Adipocyte (in vitro differentiated cells): ENCODE data around the gene PRKN.

ENCODE experiments used
- DNase-seq: peaks from one replicate; pipeline ENCODE4 v3.0.0-alpha.2; 2015; ENCODE audit warnings: low read depth
- H3K27me3 ChIP-seq: replicated peaks from 2 replicates; pipeline ENCODE4 v1.7.0; 2013; ENCODE audit warnings: mild to moderate bottlenecking, low read length, moderate library complexity; ENCODE audit not compliant: control insufficient read depth, insufficient read depth
- H3K36me3 ChIP-seq: 2 replicates; pipeline ENCODE4 v1.7.0; 2013; ENCODE audit warnings: low read length, mild to moderate bottlenecking, moderate library complexity; ENCODE audit not compliant: control insufficient read depth, insufficient read depth, severe bottlenecking
- H3K4me1 ChIP-seq: 2 replicates; pipeline ENCODE4 v1.7.0; 2013; ENCODE audit warnings: mild to moderate bottlenecking, low read length, moderate library complexity; ENCODE audit not compliant: control insufficient read depth, insufficient read depth
- H3K4me3 ChIP-seq: 2 replicates; pipeline ENCODE4 v1.7.0; 2013; ENCODE audit warnings: mild to moderate bottlenecking, low read length, moderate library complexity
- H3K9ac ChIP-seq: 2 replicates; pipeline ENCODE4 v1.7.0; 2013; ENCODE audit warnings: mild to moderate bottlenecking, low read length, moderate library complexity
- H3K9me3 ChIP-seq: 2 replicates; pipeline ENCODE4 v1.7.0; 2013; ENCODE audit warnings: mild to moderate bottlenecking, low read length, moderate library complexity; ENCODE audit not compliant: control insufficient read depth

The PRKN gene

DNA sequence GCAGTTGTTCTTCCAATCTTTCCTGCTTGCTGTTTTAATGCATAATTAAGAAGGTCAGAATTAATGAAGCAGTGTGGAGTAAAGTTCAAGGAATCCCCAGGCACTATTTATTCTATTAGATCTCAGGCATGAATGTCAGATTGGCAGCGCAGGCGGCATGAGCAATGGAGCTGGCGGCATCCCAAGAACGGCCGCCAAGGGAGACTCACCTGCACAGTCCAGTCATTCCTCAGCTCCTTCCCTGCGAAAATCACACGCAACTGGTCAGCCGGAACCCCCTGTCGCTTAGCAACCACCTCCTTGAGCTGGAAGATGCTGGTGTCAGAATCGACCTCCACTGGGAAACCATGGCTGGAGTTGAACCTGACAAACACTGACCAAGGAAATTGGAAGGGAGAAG lies 284.5 kb downstream of the PRKN start:
- Histone ChIP-seq H3K4me1 (no peaks in the 10 kb centered on the region), H3K9ac (no peak overlapping the region), H3K36me3 (no peaks in the 10 kb centered on the region), H3K27me3 (no peaks in the 10 kb centered on the region), H3K4me3 (no peak overlapping the region), H3K9me3 (peaks cover 9% of the 10 kb centered on the region)
- DNase-seq = no peak

DNA sequence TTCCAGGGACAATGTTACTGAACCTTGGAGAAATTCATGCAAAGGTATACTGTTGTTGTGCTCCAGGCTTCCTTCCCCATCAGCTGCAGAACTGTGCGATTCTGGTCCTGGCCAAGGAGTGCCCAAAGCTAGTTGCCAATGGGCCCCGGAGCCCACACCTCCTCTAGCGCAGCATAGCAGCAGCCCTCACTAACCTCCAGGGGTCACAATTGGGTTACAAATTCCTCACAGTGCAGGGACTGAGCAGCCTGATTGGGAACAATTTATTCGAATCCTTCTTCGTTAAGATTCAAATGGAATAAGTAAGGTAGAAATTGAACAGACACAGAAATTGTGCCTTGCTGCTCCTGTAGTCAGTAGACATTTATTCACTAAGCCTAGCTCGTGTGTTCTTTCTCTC lies 284.9 kb downstream of the PRKN start:
- H3K27me3 ChIP-seq = no peaks in the 10 kb centered on the region
- H3K9ac ChIP-seq = no peak overlapping the region
- no peak for DNase-seq
- no peaks in the 10 kb centered on the region for H3K4me1 ChIP-seq
- H3K4me3 ChIP-seq = no peak overlapping the region
- peaks cover 13% of the 10 kb centered on the region for H3K9me3 ChIP-seq
- H3K36me3 ChIP-seq = no peaks in the 10 kb centered on the region

DNA sequence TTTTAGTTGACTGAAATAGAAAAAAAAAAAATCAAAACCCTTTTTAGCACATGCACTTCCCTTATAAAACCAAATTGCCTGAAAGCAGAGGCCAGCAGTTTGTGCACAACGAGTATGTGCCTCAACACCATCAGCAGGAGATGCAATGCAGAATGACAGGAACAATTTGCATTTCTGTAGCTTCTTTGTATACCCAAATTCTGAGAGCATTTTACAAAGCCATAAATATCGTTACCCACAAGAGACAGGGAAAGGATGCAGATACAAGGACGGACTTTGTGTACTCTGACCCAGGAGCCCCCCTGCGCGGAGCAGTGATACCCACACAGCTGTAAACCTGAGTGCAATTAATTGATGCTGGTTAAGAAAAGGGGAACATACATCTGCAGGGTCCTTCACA lies 285.6 kb downstream of the PRKN start:
- H3K27me3 ChIP-seq = no peaks in the 10 kb centered on the region
- H3K36me3 ChIP-seq = no peaks in the 10 kb centered on the region
- DNase-seq = no peak
- no peak overlapping the region for H3K4me3 ChIP-seq
- no peaks in the 10 kb centered on the region for H3K4me1 ChIP-seq
- no peak overlapping the region for H3K9ac ChIP-seq
- peaks cover 13% of the 10 kb centered on the region for H3K9me3 ChIP-seq

DNA sequence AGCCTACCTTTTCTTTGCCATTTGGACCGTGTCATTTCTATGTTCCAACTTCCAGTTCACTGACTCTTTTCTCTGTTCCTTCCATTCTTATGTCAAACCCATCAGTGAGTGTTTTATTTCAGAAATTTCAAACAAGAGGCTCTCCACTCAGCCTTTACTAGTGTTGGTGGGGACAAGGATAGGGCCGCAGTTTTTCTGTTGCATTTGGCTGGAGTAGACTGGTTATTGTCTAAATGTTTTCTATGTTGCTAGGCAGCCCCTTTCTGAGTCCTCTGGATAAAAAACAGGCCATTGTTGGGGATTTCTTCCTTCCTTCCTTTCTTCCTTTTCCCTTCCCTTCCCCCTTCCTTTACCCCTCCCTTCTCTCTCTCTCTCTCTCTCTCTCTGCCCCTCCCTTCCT lies 288.6 kb downstream of the PRKN start:
- H3K4me1 ChIP-seq = no peaks in the 10 kb centered on the region
- H3K36me3 ChIP-seq = no peaks in the 10 kb centered on the region
- DNase-seq = no peak
- H3K9me3 ChIP-seq = peaks cover 13% of the 10 kb centered on the region
- no peaks in the 10 kb centered on the region for H3K27me3 ChIP-seq
- H3K4me3 ChIP-seq = no peak overlapping the region
- H3K9ac ChIP-seq = no peak overlapping the region

DNA sequence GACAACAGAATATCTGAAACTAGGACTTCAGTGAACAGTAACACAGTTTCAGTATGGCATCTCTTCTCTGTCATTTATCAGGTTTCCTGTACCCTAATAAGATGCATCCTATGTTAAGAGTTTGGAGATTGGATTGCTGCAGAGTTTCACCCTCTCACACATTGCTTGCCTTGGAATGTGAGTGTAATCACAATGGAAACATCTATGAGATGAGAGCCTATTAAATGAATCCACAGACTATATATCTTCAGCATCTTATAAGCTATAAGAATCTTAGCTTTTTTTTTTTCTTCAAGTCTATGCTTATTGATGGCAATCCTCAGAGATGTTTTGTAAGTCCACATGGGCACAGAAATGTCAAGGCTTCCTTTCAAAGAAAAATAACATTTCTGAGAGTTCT lies 292.5 kb downstream of the PRKN start:
- Histone ChIP-seq H3K27me3 (no peaks in the 10 kb centered on the region), H3K36me3 (no peaks in the 10 kb centered on the region), H3K9ac (no peak overlapping the region), H3K9me3 (peaks cover 13% of the 10 kb centered on the region), H3K4me3 (no peak overlapping the region), H3K4me1 (no peaks in the 10 kb centered on the region)
- DNase-seq = no peak

DNA sequence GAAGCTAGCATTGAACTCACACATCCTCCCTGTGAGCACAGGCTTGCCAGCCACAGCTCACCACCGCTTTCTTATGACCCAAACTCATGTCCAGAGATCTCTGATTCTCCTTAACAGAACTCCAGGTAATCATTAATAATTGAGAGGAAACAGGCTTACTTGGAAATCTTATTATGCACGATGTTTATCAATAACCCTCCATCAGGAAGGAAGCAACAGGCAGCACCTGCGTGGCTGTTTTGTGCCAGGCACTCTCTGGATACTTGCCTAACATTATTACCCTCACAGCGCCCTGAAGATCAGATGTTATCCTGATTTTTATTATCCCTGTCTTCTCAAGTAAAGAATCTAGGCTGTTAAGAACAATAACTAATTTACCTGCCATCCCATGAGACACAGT lies 306.6 kb downstream of the PRKN start:
- no peak for DNase-seq
- H3K27me3 ChIP-seq = no peaks in the 10 kb centered on the region
- H3K4me1 ChIP-seq = no peaks in the 10 kb centered on the region
- H3K9me3 ChIP-seq = no peaks in the 10 kb centered on the region
- peaks cover 4% of the 10 kb centered on the region for H3K36me3 ChIP-seq
- H3K4me3 ChIP-seq = no peak overlapping the region
- H3K9ac ChIP-seq = no peak overlapping the region

DNA sequence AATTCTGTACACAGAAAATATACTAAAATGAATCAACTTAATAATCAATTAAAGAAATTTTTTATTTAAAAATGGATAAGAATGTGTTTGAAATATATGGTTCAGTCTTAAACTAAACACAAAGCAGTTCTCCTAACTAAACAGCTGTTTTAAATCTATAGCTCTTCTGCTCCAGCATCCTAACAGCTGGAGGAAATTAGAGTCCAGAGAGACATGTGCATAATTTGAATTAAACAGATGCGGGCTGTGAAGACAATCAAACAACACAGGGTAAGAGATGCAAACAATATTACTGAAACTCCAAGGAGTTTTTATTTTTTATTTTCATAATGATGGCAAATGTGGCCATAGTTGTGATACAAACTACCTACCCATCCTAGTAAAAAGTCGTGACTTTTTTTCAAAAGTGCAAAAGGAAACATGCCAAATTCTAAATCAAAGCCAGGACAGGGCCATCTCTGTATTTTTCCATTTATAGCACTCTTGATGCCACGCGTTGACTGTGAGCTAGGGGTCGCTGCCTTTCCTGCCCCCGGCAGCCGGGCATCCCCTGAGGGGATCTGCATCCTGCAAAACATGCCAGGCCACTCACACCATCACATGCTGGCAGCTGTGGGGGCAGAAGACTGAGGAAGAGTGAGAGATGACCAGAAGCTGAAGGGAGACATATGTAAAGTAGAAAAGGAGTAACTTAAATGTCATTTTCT lies 310.6 kb downstream of the PRKN start:
- DNase-seq = no peak
- Histone ChIP-seq H3K36me3 (no peaks in the 10 kb centered on the region), H3K4me3 (no peak overlapping the region), H3K4me1 (no peaks in the 10 kb centered on the region), H3K9me3 (no peaks in the 10 kb centered on the region), H3K27me3 (no peaks in the 10 kb centered on the region), H3K9ac (no peak overlapping the region)

DNA sequence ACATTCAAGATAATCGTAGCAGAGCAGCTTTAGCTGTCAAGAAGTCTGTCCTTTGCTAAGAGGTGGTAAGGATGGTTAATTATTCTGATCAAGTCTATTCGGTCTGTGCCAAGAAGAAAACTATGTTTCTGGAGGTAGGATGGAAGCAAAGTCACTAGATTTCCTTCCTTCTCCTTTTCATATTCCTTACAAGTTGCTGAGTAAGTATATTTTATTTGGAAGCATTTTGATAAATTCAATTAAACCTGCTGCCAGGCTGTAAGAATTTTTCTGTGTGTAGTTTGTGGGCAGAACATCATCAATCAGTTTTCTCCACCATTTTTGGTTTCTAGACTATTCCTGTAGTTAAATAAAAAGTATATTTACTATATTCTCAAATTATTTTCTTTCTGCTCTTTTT lies 311.3 kb downstream of the PRKN start:
- no peak overlapping the region for H3K9ac ChIP-seq
- DNase-seq = no peak
- H3K4me1 ChIP-seq = no peaks in the 10 kb centered on the region
- no peaks in the 10 kb centered on the region for H3K27me3 ChIP-seq
- H3K4me3 ChIP-seq = no peak overlapping the region
- H3K9me3 ChIP-seq = no peaks in the 10 kb centered on the region
- H3K36me3 ChIP-seq = no peaks in the 10 kb centered on the region

DNA sequence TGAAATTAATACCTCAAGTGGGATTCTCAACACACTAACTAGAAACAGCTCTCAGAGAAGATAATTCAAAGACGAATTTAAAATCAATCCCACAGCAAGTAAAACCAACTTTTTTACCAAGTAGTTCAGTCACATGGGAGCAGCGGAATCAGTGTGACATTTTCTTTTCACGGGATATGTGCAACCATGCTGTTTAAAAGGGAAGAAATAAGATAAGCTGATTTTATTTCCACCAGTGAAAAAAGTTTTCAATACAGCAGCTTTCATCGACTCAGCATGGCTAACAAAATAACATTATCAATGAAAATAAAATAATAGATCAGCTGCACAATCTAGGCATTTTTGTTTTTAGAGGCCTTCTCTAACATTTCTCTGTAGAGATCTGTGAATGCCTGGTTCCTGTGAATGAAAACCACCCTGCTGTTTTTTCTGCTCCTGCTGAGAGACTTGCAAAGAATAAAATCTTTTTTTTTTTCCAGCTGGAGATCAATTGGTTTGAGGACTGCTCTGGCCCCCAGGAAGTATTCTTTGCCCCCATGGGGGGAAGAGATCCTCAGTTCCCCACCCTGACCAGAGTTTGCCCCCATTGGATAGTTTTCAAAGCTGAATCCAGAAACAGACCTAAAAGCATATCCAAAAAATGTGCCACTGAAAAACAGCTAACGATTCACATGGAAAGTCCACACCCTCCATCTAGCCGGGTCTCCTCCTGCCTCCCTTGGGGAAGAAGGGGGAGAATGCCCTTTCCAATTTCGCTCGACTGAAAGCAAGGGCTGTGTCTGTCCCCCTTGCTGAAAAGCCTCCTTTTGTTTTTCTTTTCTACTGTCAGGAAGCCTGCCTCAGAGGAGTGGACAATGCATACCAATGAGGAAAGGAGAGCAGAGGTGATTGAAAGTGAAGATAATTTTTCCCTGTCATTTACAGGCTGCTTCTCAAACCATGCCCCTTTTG lies 317.6 kb downstream of the PRKN start:
- DNase-seq = no peak
- no peak overlapping the region for H3K9ac ChIP-seq
- H3K36me3 ChIP-seq = no peaks in the 10 kb centered on the region
- H3K4me3 ChIP-seq = no peak overlapping the region
- no peaks in the 10 kb centered on the region for H3K27me3 ChIP-seq
- H3K9me3 ChIP-seq = no peaks in the 10 kb centered on the region
- H3K4me1 ChIP-seq = no peaks in the 10 kb centered on the region

DNA sequence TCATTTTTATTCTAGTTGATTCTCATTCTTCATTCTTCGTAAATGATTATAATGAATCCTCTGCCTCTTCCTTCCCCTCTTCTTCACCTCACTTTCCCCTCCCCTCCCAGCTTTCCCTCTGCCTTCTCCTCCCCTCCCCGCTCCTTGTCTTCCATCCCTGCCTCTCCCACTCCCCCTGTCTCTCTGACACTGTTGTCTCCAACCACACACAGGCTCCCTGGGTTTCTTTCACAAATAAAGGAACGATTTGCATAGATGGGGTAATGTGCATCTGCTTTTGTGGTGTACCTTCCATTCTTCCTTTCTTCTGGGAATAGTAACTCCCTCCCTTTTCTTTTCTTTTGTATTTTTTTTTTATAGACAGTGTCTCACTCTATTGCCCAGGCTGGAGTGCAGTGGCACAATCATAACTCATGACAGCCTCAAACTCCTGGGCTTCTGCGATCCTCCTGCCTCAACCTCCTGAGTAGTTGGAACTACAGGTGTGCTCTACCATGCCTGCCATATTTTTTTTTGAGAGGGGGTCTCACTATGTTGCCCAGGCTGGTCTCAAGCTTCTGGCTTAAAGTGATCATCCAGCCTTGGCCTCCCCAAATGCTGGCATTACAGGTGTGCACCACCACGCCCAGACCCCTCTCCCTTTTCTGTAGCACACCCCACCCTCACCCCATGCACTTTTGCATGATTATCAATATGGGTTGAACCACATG lies 318.6 kb downstream of the PRKN start:
- Histone ChIP-seq H3K4me3 (no peak overlapping the region), H3K9ac (no peak overlapping the region), H3K27me3 (no peaks in the 10 kb centered on the region), H3K4me1 (no peaks in the 10 kb centered on the region), H3K36me3 (no peaks in the 10 kb centered on the region), H3K9me3 (no peaks in the 10 kb centered on the region)
- DNase-seq = no peak

DNA sequence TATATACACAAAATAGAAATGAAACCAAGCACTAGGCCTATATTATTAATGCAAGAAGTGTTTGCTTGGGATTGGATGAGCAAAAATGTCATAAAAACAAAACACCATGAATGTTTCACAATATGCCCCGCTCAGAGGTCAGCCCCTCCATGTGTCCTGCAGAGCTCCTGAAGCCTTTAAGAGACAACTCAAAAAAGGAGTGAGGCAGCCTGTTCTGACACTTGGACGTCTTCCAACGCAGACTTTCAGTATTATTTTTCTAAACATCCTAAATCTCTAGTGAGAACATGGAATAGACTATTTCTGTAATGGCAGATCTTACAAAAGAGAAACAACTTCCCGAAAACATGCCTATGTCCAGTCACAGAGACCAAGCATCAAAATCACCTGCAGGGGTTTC lies 322.6 kb downstream of the PRKN start:
- no peaks in the 10 kb centered on the region for H3K9me3 ChIP-seq
- H3K9ac ChIP-seq = no peak overlapping the region
- no peaks in the 10 kb centered on the region for H3K36me3 ChIP-seq
- no peaks in the 10 kb centered on the region for H3K27me3 ChIP-seq
- H3K4me3 ChIP-seq = no peak overlapping the region
- DNase-seq = no peak
- H3K4me1 ChIP-seq = no peaks in the 10 kb centered on the region
